Thoracic aorta (tissue), 2 donors: ENCODE measurements around the gene DEDD. TPM values are rescaled to one million over a fixed set of nuclear protein-coding genes. Genes with fewer than 3 reads are reported as not detected.

Source experiments
- ATAC-seq: fragments of 150-250 bp; one replicate; pipeline ENCODE4 v1.8.0; 2017; ENCODE audit warnings: low read depth; ENCODE audit not compliant: insufficient number of reproducible peaks, low FRiP score
- DNase-seq: peaks from one replicate; pipeline ENCODE4 v3.0.0-alpha.2; 2020; ENCODE audit warnings: low spot score
- H3K27ac ChIP-seq, 2 donors: fragments of 200-600 bp; sonication (generic); 1 replicate in 1 of 2; 2 replicates in 1 of 2; pipeline ENCODE4 v1.5.1; 2016; ENCODE audit warnings: mild to moderate bottlenecking in 2 of 2, moderate library complexity in 2 of 2
- H3K27me3 ChIP-seq: fragments of 200-600 bp; sonication (generic); replicated peaks from 2 replicates; pipeline ENCODE4 v1.6.0; 2016; ENCODE audit warnings: mild to moderate bottlenecking; ENCODE audit not compliant: insufficient read depth
- H3K36me3 ChIP-seq: fragments of 200-600 bp; sonication (generic); one replicate; pipeline ENCODE4 v1.5.1; 2016
- H3K4me1 ChIP-seq, 2 donors: fragments of 200-600 bp; sonication (generic); 1 replicate in 1 of 2; 2 replicates in 1 of 2; pipeline versions ENCODE4 v1.5.1 to v1.6.0; 2016; ENCODE audit warnings: low read depth in 2 of 2, mild to moderate bottlenecking in 1 of 2; ENCODE audit not compliant: control insufficient read depth in 1 of 2
- H3K4me3 ChIP-seq: fragments of 200-600 bp; sonication (generic); 2 replicates; pipeline ENCODE4 v1.5.1; 2016; ENCODE audit warnings: mild to moderate bottlenecking
- H3K9me3 ChIP-seq: fragments of 200-600 bp; sonication (generic); 2 replicates; pipeline ENCODE4 v1.5.1; 2016
- CTCF ChIP-seq: fragments of 200-600 bp; sonication (generic); IDR thresholded peaks from one replicate; pipeline ENCODE4 v1.5.1; 2019; ENCODE audit warnings: antibody characterized with exemption
- total RNA-seq, 2 donors: library from RNA; depleted of rRNA; stranded (reverse); fragments of >200 nt; gene quantifications; one replicate each; pipeline versions ENCODE4 v1.1.0 to v1.2.3, GENCODE V29; 2016

DEDD gene
- total RNA-seq, result 10 to 100 TPM; 30.7 to 34.3 TPM

DNA sequence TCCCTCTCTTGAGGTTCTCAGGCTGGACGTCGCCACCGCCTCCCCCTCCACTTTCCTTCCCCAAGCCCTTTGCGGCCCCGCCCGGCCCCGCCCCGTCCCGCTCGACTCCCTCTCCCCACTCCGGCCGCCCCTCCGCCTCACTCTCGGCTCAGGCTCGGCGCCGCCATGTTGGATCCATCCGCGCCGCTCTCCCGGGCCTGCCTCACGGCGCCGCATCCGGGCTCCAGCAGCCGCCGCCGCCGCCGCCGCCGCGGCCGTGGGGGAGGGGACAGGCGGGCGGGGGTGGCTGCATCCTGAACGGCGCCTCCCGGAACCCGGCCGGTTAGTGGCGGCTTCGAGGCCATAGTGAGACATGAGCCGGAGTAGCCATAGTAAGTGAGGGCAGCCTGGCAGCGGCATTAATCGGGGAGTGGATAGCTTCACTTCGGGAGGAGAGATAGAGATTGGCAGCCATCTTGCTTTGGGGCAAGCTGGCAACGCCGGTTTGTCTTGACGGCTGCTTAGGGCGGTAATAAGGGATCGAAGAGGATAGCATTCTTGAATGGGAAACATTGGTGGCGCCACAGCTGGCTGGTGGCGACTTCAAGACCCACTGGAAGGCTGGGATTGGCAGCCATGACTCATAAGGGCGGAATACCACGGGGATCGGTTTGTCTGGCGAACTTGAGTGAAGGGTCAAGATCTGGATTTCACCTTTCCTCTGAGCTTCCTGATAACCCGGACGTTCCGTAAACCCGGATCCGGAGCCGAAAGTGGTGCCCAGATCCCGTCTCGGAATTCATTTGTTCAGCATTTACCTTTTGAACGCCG lies at the start of gene DEDD:
Gene DEDD (minus strand): TSS at position 258 of the 810 bp plus-strand sequence. CDS start 8,205 bp downstream, outside the sequence.
- Histone ChIP-seq H3K27me3 (no peaks in the 10 kb centered on the region), H3K4me3 (peak within 1 kb of the TSS; percentile 81), H3K9me3 (no peaks in the 10 kb centered on the region), H3K27ac (peak within 1 kb of the TSS; percentile 96 to 98), H3K36me3 (peaks cover 11% of the 10 kb centered on the region), H3K4me1 (peaks cover 15 to 47% of the 10 kb centered on the region in 2 donors)
- DNase-seq (peak; percentile 91), ATAC-seq (peak; percentile 93)
- TF ChIP-seq CTCF, result no peak

- H3K27ac ChIP-seq, result no peak overlapping the region
- ATAC-seq (no peak), DNase-seq (no peak)
- no peaks in the 10 kb centered on the region for H3K36me3 ChIP-seq
- H3K9me3 ChIP-seq, result no peaks in the 10 kb centered on the region
- H3K4me3 ChIP-seq, result no peak overlapping the region
- TF ChIP-seq CTCF, result no peak
- H3K4me1 ChIP-seq, result peaks cover 4 to 13% of the 10 kb centered on the region in 2 donors
- H3K27me3 ChIP-seq, result no peaks in the 10 kb centered on the region
Measured at GRCh38 chr1:161182214-161182613, 49.7 kb upstream of the DEDD start.

DNA sequence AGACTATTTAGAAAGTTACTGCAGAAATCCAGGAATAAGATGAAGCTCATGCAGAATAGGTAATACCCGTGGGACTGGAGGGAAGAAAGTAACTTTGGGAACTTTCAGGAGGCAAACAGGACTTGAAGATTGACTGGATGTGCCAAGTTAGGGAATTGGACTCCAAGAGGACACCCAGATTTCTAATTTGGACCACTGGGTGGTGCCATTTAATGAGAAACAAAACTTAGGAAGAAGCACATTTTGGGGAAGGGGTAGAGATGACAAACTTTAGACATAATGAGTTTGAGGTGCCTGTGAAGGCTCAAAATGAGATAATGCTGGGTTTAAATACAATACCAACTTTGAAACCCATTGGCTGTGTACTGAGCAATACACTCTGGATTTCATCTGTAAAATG lies 48.2 kb upstream of the DEDD start:
- Histone ChIP-seq H3K27ac (no peak overlapping the region), H3K27me3 (no peaks in the 10 kb centered on the region), H3K36me3 (no peaks in the 10 kb centered on the region), H3K9me3 (no peaks in the 10 kb centered on the region), H3K4me1 (peaks cover 8 to 25% of the 10 kb centered on the region in 2 donors), H3K4me3 (no peak overlapping the region)
- no peak for TF ChIP-seq CTCF
- no peak for ATAC-seq
- DNase-seq, result no peak

DNA sequence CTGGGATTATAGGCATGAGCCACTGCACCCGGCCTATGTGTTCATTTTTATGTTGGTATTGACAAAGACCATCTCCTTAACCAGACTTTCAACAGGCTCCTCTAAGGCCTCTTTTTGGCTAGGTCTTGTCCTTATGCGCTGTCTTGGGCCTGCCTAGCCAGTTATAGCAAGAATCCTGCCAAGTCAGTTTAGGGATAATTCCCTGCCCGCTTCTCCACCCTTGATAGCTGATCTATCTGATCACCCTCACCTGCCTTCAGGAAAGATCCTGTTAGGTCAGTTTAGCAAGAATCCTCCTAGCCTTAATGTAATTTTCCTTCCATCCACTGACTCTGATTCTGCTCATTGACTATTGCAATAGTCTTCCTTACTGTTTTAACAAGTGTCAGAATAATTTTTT lies 47.2 kb upstream of the DEDD start:
- Histone ChIP-seq H3K36me3 (no peaks in the 10 kb centered on the region), H3K27me3 (no peaks in the 10 kb centered on the region), H3K4me1 (peaks cover 8 to 27% of the 10 kb centered on the region in 2 donors), H3K4me3 (no peak overlapping the region), H3K9me3 (no peaks in the 10 kb centered on the region), H3K27ac (no peak overlapping the region)
- no peak for TF ChIP-seq CTCF
- ATAC-seq (no peak), DNase-seq (no peak)

DNA sequence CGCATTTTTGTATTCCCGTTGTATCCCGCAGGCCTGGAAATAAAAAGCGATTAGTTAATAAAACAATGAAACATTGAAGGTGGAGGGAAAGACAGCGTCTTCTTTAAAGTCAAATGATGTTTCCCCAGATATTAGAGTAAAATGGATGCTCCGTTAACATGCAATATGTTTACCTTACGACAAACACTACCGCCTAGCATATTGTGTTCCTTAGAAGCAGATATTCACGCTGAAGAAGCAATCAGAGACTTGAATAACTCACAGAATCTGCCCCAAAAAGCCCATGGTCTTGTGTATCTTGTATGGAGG lies 45.4 kb upstream of the DEDD start:
- no peak for ATAC-seq
- peaks cover 8 to 29% of the 10 kb centered on the region in 2 donors for H3K4me1 ChIP-seq
- H3K4me3 ChIP-seq, result peak overlapping the region; percentile 82
- peak overlapping the region; percentile 83 to 91 for H3K27ac ChIP-seq
- no peaks in the 10 kb centered on the region for H3K9me3 ChIP-seq
- DNase-seq, result no peak
- no peaks in the 10 kb centered on the region for H3K27me3 ChIP-seq
- TF ChIP-seq CTCF, result no peak
- H3K36me3 ChIP-seq, result peaks cover 9% of the 10 kb centered on the region
